ENCODE data around the gene ST8SIA5.

Gene ST8SIA5

DNA sequence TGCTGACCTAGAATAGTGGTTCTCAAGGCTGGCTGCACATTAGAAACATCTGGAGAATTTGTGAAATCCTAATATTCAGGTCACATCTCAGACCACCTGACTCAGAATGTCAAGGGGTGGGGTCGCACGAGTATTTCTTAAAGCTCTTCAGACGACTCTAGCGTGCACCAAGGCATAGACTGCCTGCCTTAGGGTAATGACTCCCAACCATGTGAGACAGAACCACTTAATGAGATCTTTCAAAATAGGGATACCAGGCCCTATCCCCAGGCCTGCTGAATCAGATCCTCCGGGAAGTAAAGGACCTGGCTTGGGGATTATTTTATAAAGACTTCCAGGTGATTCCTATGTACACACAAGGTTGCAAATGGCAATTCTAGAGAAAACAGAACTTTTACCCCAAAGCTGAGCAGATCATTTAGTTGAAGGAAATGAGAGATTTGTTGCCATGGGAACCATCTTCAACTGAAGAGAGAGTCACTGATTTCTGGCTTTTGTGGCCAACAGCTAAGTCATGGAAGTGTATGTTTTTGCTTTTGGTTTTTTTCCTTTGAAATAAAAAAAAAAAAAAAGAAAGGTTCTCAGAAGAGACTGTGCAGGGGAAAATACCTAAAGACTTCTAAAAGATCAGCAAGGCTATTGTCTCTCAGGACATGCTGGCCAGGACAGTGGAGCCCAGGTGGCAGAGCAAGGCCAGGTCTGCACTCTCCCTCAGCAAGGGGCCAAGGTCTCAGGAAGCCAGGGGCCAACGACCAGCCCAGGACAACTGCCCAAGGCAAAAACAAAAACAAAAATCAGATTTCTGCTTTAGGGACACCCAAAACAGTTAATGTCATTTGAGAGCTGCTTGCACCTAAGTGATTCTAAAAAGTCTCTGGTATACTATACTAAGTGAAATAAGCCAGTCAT is 84.5 kb downstream of the ST8SIA5 start:
- H3K4me3 ChIP-seq (ENCODE audit: low read depth, low read length, poor library complexity, severe bottlenecking) = no peak overlapping the region
- no peak overlapping the region for H2AFZ ChIP-seq (ENCODE audit: low read length)
- no peak overlapping the region for H3K27ac ChIP-seq (ENCODE audit: low read depth, low read length, poor library complexity, severe bottlenecking)
- H3K9me2 ChIP-seq (ENCODE audit: low read depth, low read length) = no peaks in the 10 kb centered on the region
- no peak for TF ChIP-seq EZH2 (IDR thresholded peaks at IDR 0.05; ENCODE audit: borderline replicate concordance, low read length)
- TF ChIP-seq, protein P1, sequence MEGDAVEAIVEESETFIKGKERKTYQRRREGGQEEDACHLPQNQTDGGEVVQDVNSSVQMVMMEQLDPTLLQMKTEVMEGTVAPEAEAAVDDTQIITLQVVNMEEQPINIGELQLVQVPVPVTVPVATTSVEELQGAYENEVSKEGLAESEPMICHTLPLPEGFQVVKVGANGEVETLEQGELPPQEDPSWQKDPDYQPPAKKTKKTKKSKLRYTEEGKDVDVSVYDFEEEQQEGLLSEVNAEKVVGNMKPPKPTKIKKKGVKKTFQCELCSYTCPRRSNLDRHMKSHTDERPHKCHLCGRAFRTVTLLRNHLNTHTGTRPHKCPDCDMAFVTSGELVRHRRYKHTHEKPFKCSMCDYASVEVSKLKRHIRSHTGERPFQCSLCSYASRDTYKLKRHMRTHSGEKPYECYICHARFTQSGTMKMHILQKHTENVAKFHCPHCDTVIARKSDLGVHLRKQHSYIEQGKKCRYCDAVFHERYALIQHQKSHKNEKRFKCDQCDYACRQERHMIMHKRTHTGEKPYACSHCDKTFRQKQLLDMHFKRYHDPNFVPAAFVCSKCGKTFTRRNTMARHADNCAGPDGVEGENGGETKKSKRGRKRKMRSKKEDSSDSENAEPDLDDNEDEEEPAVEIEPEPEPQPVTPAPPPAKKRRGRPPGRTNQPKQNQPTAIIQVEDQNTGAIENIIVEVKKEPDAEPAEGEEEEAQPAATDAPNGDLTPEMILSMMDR (IDR thresholded peaks at IDR 0.05; ENCODE audit: low read length) = no peak
- no peaks in the 10 kb centered on the region for H4K20me1 ChIP-seq (ENCODE audit: insufficient read depth, low read length)
- H3K9me3 ChIP-seq (ENCODE audit: low read length) = no peaks in the 10 kb centered on the region
- H3K36me3 ChIP-seq (ENCODE audit: insufficient read depth, low read length) = no peaks in the 10 kb centered on the region
- no peak overlapping the region for H3K4me2 ChIP-seq (ENCODE audit: low read length)
- H3K79me2 ChIP-seq (ENCODE audit: insufficient read depth, low read length) = no peaks in the 10 kb centered on the region
- no peaks in the 10 kb centered on the region for H3K27me3 ChIP-seq (ENCODE audit: insufficient read depth, low read length)
- no peaks in the 10 kb centered on the region for H3K4me1 ChIP-seq (ENCODE audit: insufficient read depth, low read length, severe bottlenecking)
- no peak overlapping the region for H3K9ac ChIP-seq (ENCODE audit: low read length)
- no peaks in the 10 kb centered on the region for H3F3A ChIP-seq (ENCODE audit: insufficient read depth, low read length)

DNA sequence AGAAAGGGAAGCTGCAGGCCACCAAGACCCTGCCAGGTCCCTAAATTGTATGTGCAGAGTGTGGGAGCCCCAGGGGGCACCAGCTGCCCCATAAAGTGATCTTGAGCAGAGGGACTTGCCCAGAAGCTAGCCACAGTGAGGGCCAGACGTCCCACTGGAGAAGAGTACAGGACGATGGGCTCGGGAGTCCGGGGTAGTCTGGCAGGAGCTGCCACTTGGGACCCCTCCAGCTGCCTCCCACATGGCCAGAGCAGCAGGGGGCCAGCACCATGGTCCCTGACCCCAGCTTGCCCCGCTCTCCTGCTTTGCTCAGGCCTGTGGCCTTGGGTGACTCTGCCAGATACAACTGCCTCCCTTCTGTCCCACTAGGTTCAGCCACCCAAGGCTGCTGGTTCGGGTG is 88.2 kb downstream of the ST8SIA5 start:
- TF ChIP-seq, protein P1 (IDR thresholded peaks at IDR 0.05; ENCODE audit: low read length) = no peak
- no peak for TF ChIP-seq EZH2 (IDR thresholded peaks at IDR 0.05; ENCODE audit: borderline replicate concordance, low read length)
- Histone ChIP-seq H3K27ac (ENCODE audit: low read depth, low read length, poor library complexity, severe bottlenecking) (no peak overlapping the region), H4K20me1 (ENCODE audit: insufficient read depth, low read length) (no peaks in the 10 kb centered on the region), H2AFZ (ENCODE audit: low read length) (no peak overlapping the region), H3F3A (ENCODE audit: insufficient read depth, low read length) (no peaks in the 10 kb centered on the region), H3K79me2 (ENCODE audit: insufficient read depth, low read length) (no peaks in the 10 kb centered on the region), H3K36me3 (ENCODE audit: insufficient read depth, low read length) (no peaks in the 10 kb centered on the region), H3K9me2 (ENCODE audit: low read depth, low read length) (no peaks in the 10 kb centered on the region), H3K4me3 (ENCODE audit: low read depth, low read length, poor library complexity, severe bottlenecking) (no peak overlapping the region), H3K4me1 (ENCODE audit: insufficient read depth, low read length, severe bottlenecking) (no peaks in the 10 kb centered on the region), H3K27me3 (ENCODE audit: insufficient read depth, low read length) (no peaks in the 10 kb centered on the region), H3K9me3 (ENCODE audit: low read length) (no peaks in the 10 kb centered on the region), H3K4me2 (ENCODE audit: low read length) (no peak overlapping the region), H3K9ac (ENCODE audit: low read length) (no peak overlapping the region)

DNA sequence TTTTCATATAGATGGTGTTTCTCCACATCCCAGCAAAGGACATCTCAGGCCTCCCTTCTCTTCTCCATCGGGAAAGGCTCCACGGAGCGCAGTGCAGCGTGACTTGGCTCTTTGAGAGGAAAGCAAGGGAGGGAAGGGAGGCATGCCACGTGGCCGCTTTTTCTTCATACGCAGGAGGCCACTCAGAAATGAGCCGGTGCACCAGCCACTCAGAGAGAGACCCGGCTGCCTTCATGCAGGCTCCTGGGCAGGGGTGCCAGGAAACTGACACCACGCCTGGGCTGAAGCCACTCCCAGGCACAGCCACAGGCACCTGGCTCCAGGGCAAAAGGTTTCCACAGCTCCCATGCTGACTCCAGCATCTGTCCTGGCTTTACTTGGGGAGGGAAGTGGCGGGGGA is 88.7 kb downstream of the ST8SIA5 start:
- no peaks in the 10 kb centered on the region for H3K9me3 ChIP-seq (ENCODE audit: low read length)
- H2AFZ ChIP-seq (ENCODE audit: low read length) = no peak overlapping the region
- H3K79me2 ChIP-seq (ENCODE audit: insufficient read depth, low read length) = no peaks in the 10 kb centered on the region
- TF ChIP-seq EZH2 (IDR thresholded peaks at IDR 0.05; ENCODE audit: borderline replicate concordance, low read length) = no peak
- TF ChIP-seq, protein P1 (IDR thresholded peaks at IDR 0.05; ENCODE audit: low read length) = no peak
- H3K9me2 ChIP-seq (ENCODE audit: low read depth, low read length) = no peaks in the 10 kb centered on the region
- H3F3A ChIP-seq (ENCODE audit: insufficient read depth, low read length) = no peaks in the 10 kb centered on the region
- no peak overlapping the region for H3K9ac ChIP-seq (ENCODE audit: low read length)
- no peaks in the 10 kb centered on the region for H3K4me1 ChIP-seq (ENCODE audit: insufficient read depth, low read length, severe bottlenecking)
- no peak overlapping the region for H3K27ac ChIP-seq (ENCODE audit: low read depth, low read length, poor library complexity, severe bottlenecking)
- H4K20me1 ChIP-seq (ENCODE audit: insufficient read depth, low read length) = no peaks in the 10 kb centered on the region
- no peak overlapping the region for H3K4me2 ChIP-seq (ENCODE audit: low read length)
- H3K27me3 ChIP-seq (ENCODE audit: insufficient read depth, low read length) = no peaks in the 10 kb centered on the region; the same call in 1 of the 2 replicates
- no peaks in the 10 kb centered on the region for H3K36me3 ChIP-seq (ENCODE audit: insufficient read depth, low read length)
- H3K4me3 ChIP-seq (ENCODE audit: low read depth, low read length, poor library complexity, severe bottlenecking) = no peak overlapping the region

Measured in OCI-LY1 (cell line).